Kidney (tissue), 14 donors: ENCODE measurements around the gene TINAG. TPM values are rescaled to one million over a fixed set of nuclear protein-coding genes. Genes with fewer than 3 reads are reported as not detected.

Experiments used
- DNase-seq, 5 donors: peaks; one replicate each; pipeline ENCODE4 v3.0.0-alpha.2; 2013 to 2020
- FAIRE-seq: peaks from 2 replicates; lab custom pipeline; 2012; peaks lifted over from hg19 to GRCh38; lab: Jason Lieb, UNC
- H3K27ac ChIP-seq, 2 donors: one replicate each; pipeline ENCODE4 v1.7.0; 2013; ENCODE audit warnings: low read depth in 2 of 2, low read length in 2 of 2, inconsistent platforms in 1 of 2
- H3K27me3 ChIP-seq: one replicate; pipeline ENCODE4 v1.7.1; 2013; ENCODE audit warnings: low read length, inconsistent platforms; ENCODE audit not compliant: control insufficient read depth, insufficient read depth
- H3K36me3 ChIP-seq, 3 donors: one replicate each; pipeline versions ENCODE4 v1.7.0 to v1.7.1; 2013; ENCODE audit warnings: low read length in 3 of 3, control low read depth in 1 of 3, inconsistent platforms in 1 of 3; ENCODE audit not compliant: insufficient read depth in 3 of 3, control insufficient read depth in 2 of 3
- H3K4me1 ChIP-seq, 3 donors: one replicate each; pipeline versions ENCODE4 v1.7.0 to v1.7.1; 2013; ENCODE audit warnings: low read length in 3 of 3, inconsistent platforms in 1 of 3, low read depth in 1 of 3; ENCODE audit not compliant: control insufficient read depth in 2 of 3, insufficient read depth in 2 of 3
- H3K4me3 ChIP-seq, 3 donors: one replicate each; pipeline versions ENCODE4 v1.7.0 to v1.8.1; 2013; ENCODE audit warnings: low read length in 3 of 3, control low read depth in 1 of 3, inconsistent platforms in 1 of 3
- H3K9ac ChIP-seq, 3 donors: one replicate each; pipeline versions ENCODE4 v1.7.0 to v1.7.1; 2013; ENCODE audit warnings: low read length in 3 of 3, control low read depth in 1 of 3, inconsistent platforms in 1 of 3
- H3K9me3 ChIP-seq, 3 donors: one replicate each; pipeline versions ENCODE4 v1.7.0 to v1.7.1; 2013; ENCODE audit warnings: low read length in 3 of 3, control low read depth in 1 of 3, inconsistent platforms in 1 of 3; ENCODE audit not compliant: control insufficient read depth in 2 of 3, insufficient read depth in 1 of 3
- CTCF ChIP-seq: IDR thresholded peaks from 3 replicates; pipeline ENCODE4 v1.5.1; 2012; ENCODE audit warnings: mild to moderate bottlenecking, moderate library complexity, borderline replicate concordance; ENCODE audit not compliant: insufficient read depth; ENCODE audit errors: extremely low read depth
- intact Hi-C: fragments of 100-400 bp; cut with DNase I; formaldehyde crosslinking; loops from one replicate; pipeline ENCODE4 v1.11.1; 2022
- polyA plus RNA-seq: library from polyadenylated mRNA; stranded (reverse); fragments of 350-450 nt; fragmentation: Illumina TruSeq; extraction: RNeasy Lipid Tissue Mini Kit (QIAGEN cat#74804); gene quantifications from one replicate; pipeline ENCODE4 v1.2.3, GENCODE V29; 2014; ENCODE audit warnings: low read depth, low replicate concordance; ENCODE audit not compliant: insufficient read depth
- total RNA-seq: library from RNA; stranded (reverse); fragmentation: NEBNext Ultra II Directional; extraction: Animal tissue kit (Norgen Biotek cat#: 25700); gene quantifications from one replicate; pipeline ENCODE4 v1.2.1, GENCODE V29; 2021
- donor health status: control.
- donor health status: control.
- donor health status: control.
- donor health status: control.
- donor health status: control.
- donor health status: DM: yes; HTN: yes; CAD: no.
- donor health status: Normal renal cell carcinoma (clear cell type).

The TINAG gene
- total and polyA plus RNA-seq, 2 donors from 2014 or later: 22.1 to 73.0 TPM

GRCh38 chr6:54284161-54284860 is 23.9 kb upstream of the TINAG start:
- peak in 4 of 5 donors; percentile 27 to 52 (median 29) for DNase-seq
- FAIRE-seq: peak; percentile 51
- peak overlapping the region in 1 of 2 donors; percentile 48 for H3K27ac ChIP-seq
- no peaks in the 10 kb centered on the region for H3K27me3 ChIP-seq
- H3K36me3 ChIP-seq: no peaks in the 10 kb centered on the region
- no peak for TF ChIP-seq CTCF
- no peak overlapping the region for H3K9ac ChIP-seq
- no peaks in the 10 kb centered on the region for H3K9me3 ChIP-seq
- intact Hi-C loops: no loop called here
- peak overlapping the region in 1 of 3 donors; percentile 12 for H3K4me3 ChIP-seq
- peaks cover 0 to 7% (median 5%) of the 10 kb centered on the region in 3 donors for H3K4me1 ChIP-seq

GRCh38 chr6:54285595-54285994 is 22.6 kb upstream of the TINAG start:
- Histone ChIP-seq H3K4me3 (no peak overlapping the region), H3K27me3 (no peaks in the 10 kb centered on the region), H3K4me1 (peaks cover 0 to 7% (median 5%) of the 10 kb centered on the region in 3 donors), H3K36me3 (no peaks in the 10 kb centered on the region), H3K27ac (no peak overlapping the region), H3K9ac (no peak overlapping the region), H3K9me3 (no peaks in the 10 kb centered on the region)
- intact Hi-C loops: no loop called here
- FAIRE-seq (no peak), DNase-seq (no peak)
- no peak for TF ChIP-seq CTCF

- Histone ChIP-seq H3K27me3 (no peaks in the 10 kb centered on the region), H3K27ac (no peak overlapping the region), H3K4me1 (peaks cover 0 to 7% (median 5%) of the 10 kb centered on the region in 3 donors), H3K4me3 (no peak overlapping the region), H3K9me3 (no peaks in the 10 kb centered on the region), H3K36me3 (no peaks in the 10 kb centered on the region), H3K9ac (no peak overlapping the region)
- DNase-seq (no peak), FAIRE-seq (no peak)
- intact Hi-C loops: no loop called here
- no peak for TF ChIP-seq CTCF
Measured at GRCh38 chr6:54286141-54286540, 22.1 kb upstream of the TINAG start.
